RCC 7860 (cell line): ENCODE data around the gene CCDC33.

Experiments used
- DNase-seq: peaks from one replicate; pipeline ENCODE4 v3.0.0-alpha.2; 2015; ENCODE audit warnings: low spot score
- FAIRE-seq: peaks from 2 replicates; lab custom pipeline; 2012; peaks lifted over from hg19 to GRCh38; lab: Jason Lieb, UNC

CCDC33 gene

DNA sequence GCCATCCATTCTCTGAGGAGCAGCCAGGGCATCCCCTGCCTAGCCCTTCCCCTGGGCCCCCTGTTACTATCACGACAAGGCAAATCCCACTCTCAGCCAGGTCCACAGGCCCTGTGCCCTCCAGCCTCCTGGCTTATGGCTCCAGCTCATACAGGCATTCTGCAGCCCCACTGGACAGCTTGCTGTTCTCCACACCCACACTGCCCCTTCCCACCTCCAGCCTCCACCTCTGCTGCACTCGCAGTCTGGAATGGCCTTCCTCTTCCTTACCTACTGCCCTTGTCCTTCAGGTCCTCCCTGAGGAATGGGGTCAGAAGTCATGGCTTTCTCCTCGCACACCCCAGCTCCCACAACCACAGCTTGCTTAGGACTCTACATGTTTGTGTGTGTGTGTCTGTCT is 40.4 kb downstream of the CCDC33 start:
- DNase-seq (no peak), FAIRE-seq (no peak)

DNA sequence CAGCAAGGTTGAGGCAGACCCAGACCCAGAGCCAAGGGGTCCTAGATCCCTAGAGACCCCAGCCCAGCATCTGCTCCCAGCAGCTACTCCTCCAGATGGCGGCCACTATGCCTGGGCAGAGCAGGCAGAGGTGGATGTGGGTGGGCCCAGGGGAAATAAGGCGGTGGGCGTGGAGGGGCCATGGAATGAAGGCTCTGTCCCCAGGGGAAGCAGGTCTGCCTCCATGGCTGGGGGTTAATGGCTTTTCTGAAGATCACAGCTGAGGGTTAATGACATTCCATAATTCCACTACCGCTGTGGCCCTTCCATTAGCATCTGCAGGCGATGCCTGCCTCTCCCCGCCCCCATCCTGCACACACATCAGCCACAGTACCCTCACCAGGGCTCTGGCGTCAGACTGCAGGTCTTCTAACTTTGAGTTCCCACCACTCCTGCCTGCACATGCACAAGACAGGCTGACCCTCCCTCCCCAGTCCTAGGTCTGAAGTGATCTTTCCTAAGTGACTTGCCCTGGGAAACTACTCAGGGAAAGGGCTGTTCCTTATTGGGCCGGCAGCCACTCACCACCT is 41.2 kb downstream of the CCDC33 start:
- no peak for FAIRE-seq

DNA sequence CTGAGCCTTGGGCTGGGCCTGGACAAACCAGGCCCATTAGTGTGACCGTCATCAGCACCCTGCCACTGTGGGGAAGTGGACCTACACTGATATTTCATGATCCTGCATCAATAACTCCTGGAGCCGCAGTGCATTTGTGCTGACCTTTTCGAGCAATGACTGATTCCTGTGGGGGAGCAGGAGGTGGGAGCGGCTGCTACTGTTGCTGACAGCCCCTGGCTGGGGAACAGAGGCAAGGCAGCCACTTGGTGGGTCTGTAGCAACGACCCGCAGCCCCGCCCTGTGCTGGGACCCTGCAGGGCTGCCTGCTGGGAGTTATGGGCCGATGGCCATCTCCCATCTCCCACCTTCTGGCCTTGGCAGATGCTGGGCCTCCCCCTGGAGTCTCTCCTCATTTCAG is 42.1 kb downstream of the CCDC33 start:
- DNase-seq (no peak), FAIRE-seq (no peak)

More for the DNA sequence above, 41.2 kb downstream of the CCDC33 start:
- no peak for DNase-seq

DNA sequence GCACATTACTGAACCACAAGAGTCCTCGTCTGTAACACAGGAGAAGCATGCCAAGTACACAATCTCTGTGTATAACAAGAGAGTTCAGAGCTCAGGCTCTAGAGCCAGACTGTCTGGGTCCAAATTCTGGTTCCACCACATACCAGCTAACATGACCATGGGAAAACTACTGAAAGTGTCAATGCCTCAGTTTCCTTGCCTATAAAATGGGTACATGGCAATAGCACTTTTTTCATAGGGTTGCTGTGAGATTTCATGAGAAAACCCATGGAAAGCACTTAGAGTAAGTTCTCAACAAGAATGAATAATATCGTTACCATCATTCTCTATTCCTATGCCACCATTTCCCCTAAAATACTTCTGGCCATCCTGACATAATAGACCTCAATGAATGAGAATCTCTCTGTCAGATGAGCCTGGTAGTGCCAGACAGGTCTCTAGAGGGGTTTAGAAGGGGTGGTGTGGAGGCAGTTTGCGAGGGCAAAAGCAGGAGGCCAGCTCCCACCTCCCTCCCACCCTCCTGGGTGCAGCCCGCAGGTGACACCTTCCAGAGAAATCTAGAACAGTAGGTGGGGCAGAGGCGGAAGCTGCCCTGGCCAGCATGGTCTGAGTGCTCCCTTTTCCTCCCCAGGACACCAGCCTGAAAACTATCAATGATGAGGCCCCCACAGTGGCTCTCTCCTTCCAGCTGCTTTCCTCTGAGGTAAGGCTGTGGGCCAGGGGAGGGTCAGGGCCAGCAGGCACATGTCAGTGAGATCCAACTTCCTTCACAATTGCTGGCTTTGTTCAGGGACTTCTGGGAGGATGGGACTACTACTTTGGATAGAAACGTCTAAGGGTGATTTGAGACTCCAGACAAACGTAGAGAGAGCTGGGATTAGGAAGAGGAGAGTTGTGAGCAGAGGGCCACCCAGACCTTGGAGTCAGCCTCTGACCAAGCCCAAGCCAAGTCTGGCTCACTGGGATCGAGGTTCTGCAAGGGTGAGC is 45.3 kb downstream of the CCDC33 start:
- no peak for FAIRE-seq

DNA sequence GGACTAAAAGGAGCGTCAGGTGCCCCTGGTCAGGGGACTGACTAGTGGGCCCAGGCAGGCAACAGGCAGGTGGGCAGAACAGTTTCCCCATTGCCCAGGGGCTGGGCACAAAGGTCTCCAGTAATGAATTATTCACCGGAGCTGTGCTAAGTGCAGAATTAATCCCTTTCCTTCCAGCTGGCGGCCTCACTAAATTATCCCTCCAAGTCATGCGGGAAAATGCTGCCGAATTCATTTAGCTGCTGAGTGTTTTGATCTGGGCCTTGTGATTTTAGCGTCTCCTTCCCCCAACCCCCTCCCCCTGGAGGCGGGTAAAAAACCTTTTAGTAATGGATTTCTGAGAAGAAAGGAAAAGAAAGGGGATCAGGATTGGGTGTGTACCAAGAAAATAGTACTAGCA is 47.2 kb downstream of the CCDC33 start:
- no peak for FAIRE-seq

More for the DNA sequence above, 45.3 kb downstream of the CCDC33 start:
- no peak for DNase-seq

DNA sequence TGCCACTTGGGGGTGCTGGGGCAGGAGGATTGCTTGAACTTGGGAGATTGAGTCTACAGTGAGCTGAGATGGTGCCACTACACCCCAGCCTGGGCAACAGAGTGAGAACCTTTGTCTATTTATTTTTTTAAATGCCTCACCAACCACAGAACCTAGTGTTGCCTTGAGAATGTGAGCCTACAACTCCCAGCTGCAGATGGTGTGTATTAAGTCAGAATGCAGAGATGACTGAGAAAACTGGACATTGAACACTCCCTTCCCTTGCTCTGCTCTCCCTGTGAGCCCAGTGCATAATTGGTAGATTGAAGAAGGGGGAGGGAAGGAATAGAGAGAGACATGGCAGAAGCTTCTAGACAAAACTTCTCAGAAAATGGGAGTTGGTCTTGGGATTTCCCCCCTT is 53.5 kb downstream of the CCDC33 start:
- DNase-seq, result no peak
- FAIRE-seq, result no peak

More for the DNA sequence above, 47.2 kb downstream of the CCDC33 start:
- no peak for DNase-seq

DNA sequence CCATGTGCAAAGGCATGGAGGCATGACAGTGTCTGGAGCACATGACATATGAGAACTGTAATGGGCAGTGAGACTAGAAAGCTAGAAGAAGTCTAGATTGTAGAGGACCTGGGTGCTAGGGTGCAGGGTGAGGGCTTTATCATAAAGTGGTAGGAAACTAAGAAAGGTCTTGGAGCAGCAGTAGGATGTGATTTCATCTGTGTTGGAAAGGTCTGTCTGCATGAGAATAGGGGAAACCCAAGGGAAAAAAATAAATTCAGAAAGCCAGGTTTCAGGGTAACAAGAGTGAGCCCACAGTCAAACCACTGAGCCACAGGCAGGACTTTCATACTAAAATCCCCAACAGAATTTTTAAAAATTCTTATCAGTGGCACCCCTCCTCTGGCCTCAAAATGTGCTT is 54.5 kb downstream of the CCDC33 start:
- DNase-seq (no peak), FAIRE-seq (no peak)

DNA sequence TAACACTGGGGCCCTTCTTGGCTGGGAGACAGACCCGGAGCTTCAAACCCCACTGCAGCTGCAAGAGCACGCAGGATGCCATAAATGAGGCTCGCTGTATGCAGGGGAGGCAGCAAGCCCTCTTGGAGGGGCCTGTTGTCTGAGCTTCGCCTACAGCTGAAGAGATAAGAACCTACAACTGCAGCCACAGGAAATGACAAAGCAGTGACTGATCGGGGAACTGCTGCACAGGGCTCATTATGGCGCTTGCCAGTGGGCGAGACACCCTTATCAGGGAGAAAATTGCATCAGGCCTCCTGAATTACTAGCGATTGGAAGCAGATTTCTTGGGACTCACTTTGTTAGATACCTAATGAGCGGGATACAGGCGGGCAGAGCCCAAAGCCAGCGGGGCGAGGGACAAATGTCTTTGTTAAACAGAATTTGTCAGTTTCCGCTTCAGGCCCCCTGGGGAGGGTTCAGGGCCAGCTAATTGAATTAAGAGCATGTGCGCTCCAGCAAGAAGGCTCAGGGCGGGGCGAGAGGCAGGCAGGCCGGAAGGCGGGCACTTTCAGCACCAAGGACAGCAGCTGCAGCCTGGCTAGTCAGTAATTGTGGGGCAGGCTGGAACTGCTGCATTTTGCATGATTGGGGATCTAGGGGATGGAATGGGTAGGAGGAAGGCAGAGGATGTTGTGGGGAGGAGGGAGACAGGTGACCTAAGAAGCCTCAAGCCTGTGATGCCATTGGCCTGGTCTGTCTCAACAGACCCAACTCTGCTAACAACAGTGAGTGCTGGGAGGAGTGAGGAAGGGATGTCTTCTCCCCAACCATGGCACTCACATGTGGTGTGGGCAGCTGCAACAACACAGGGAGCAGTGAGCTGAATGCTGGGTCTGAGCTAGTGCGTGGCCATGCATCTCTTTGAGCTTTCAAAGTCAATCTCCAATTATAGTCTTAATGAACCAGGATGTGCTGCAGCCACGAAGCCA is 55.3 kb downstream of the CCDC33 start:
- peak; percentile 35 for DNase-seq
- no peak for FAIRE-seq

DNA sequence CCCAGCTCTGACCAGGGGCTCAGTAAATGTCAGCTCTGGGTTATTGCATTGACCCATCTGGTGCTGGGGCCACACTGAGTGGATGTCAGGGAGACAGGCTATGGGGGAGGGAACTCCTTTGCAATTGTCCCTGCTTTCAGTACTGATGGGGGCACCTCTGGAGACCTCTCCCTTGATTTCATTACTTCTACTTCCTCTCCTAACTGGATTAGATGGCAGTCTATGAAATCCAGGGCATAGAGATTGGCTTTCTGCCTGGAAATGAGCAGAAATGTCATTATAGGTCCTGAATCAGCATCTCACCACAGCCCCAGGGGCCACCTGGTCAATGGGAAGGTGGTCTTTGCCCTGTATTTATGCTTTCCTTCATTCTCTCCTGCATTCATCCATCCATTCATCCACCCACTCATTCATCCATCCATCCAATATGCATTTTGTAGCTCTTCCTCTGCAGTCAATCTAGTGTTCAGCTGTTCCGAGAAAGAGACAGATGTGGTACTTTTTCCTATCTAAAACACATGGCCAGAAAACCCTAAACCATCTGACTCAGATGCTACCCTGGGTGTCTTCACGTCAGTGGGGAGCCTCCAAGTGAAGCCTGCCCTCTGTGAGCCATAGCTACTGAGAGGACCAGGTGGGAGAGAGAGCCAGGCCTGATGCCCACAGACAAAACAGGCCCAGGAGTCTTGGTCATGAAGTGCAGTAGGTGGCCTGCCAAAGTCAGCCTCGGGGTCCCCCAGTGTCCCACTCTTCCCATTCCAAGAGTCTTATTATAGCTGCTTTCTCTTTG is 57.1 kb downstream of the CCDC33 start:
- FAIRE-seq (no peak), DNase-seq (no peak)

DNA sequence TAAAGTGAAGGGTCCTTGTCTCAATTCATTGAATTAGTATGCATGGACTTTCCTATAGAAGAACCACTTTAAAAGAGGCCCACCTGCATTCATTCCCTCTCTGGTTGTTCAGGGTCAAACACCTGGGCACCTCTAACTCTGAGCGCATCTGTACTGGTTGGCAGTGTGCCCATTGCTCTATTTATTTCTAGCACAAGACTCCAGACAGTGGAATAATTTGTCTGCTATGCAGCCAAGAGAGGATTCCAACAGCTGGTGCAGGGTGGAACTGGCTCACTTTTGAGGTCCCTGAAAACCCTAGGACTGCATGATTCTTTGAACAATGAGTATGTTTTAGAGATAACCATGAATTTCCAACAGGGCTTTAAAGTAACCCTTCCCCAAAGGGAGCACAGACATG is 57.9 kb downstream of the CCDC33 start:
- DNase-seq (no peak), FAIRE-seq (no peak)

DNA sequence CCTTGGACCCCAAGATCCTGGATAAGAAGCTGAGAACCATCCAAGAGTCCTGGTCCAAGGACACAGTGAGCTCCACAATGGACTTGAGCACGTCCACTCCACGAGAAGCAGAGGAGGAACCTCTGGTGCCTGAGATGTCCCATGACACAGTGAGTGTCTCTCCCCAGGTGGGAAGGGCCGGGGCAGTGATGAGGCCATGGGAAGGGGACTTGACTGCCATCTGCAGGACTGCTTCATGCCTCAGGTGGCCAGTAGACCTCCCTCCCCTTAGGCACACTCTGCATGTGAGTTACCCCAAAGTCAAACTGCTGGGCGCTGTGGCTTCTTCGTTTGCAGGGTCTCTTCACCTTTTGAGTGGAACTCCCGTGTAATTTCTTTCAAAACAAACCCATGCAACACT is 59.7 kb downstream of the CCDC33 start:
- DNase-seq (no peak), FAIRE-seq (no peak)

DNA sequence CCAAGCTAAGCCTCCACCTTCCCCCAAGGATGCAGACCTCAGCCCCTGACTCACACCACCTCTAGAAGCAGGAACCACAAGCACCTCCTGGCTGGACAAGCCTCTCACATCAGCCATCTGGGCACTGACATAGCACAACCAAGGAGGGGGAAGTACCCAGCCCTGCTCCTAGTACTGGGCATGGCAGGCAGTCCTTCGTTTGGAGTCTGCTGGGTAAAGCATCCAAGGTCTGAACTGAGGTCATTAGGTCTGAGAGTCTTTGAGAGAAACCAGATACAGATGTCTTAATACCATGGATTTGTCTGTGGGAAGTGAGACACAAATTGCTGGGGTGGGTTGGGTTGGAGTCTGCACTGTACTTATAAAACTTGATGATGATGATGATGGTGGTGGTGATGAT is 61.8 kb downstream of the CCDC33 start:
- FAIRE-seq, result no peak
- DNase-seq, result no peak

DNA sequence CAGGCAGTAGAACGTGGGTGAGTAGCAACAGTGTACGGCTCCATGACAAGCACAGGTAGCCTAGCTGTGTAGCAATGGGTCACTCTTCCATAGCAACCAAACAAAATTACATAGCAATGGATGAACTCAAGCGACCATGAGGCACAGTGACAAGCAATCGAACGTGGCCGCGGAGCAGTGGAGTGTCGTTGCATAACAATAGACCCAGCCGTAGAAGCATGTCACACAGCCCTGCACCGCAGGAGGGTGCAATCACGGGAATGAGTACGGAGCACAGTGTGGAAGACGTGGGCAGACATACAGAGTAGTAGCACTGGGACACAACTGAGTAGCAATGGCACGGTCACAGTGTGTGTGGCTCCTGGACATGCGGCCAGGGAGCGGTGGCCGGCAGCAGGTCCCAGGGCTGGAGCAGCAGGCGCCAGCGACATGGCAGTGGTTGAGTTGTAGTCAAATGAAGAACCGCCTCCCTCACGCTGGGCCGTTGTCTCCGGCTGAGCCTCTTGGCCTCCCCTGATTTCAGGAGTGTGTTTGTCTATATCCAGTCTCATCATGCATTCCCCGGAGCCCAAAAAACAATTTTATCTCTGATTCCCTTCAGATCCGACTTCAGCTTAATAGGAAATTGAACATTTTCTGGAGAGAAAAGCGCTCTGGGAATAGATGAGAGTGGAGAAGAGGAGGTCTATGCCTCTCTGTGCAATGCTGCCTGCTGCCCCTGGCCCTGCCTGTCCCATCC is 64.1 kb downstream of the CCDC33 start:
- FAIRE-seq, result no peak

DNA sequence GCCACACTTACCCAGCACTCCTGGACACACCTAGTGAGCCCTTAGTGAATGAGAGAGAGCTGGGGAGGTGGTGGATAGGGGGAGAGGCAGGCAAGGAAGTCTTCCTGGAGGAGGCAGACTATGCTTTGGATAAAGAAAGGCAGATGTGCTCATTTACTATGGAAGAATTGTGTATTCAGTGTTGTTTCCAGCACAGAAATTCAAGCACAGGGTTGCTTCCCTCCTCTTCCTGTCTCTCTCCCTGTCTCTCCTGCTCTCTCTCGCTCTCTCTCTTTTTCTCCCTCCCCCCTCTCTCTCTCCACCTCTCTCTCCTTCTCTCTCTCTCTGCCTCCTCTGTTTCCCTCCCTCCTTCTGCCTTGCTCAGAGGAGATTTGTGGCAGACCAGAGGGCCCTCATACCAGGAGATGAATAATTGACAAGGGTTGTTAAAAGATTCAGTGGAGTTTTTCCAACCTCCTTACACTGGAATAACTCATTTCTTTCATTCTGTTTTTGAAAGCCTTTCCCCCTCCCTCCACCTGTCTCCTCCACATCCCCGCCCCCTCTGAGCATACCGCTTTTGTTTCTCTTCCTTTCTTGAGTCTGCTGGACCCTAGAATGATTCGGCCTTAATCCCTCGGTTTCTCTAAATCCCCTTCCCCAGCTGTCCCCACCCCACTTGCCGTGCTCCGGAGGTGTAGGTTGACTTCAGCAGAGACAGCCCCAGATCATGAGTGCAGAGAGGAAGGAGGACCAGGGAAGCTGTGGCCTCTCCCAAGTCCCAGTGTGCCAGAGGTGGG is 65.6 kb downstream of the CCDC33 start:
- DNase-seq (no peak), FAIRE-seq (no peak)

More for the DNA sequence above, 64.1 kb downstream of the CCDC33 start:
- DNase-seq, result no peak

DNA sequence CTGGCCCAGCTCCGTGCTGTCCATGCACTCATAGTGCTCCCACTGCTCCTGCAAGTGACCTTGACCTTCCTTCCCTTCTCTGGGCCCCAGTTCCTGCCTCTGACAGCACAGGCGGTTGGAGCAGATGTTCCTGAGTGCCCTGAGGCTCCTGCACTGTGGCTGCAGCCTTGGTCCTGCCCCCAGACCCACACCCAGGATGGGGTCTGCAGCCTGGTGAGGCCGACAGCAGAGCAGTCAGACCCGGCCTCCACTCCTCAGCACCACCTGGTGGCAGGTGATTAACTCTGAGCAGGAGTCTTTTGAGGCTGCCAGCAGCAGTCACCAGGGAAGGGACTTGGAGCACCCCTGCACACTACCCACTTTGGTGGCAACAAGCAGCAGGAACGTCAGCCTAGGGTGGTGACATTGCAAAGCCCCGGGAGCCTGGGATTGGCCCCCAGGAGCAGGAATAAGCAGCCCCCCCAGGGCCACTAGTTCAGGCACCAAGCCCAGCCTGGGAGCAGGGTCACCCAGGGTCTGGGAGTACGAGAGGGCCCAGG is 66.8 kb downstream of the CCDC33 start:
- FAIRE-seq, result no peak
- DNase-seq, result no peak

DNA sequence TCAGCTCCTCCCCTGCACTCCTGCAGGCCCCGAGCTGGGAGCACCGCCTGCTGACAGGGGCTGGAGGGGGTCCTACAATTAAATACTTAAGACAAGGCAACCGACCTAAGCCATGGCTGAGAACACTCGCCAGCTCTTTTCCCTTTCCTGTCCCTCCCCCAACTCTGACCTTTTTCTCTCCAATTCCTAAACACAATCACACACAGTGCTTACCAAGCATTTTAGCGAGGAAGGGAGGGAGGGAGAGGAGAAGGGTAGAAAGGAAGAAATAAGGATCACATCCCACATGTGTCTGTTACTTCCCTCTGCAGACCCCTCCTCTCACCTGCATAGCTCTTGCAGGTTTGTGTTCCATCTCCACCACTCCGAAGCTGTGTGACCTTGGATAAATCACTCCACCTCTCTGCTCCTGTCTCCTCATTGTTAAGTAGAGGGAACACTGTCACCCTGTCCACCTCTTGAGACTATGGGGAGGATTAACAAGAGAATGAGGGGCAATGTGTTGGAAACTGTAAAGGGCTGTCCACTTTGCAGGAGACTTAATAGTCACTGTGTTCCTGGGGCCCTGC is 67.7 kb downstream of the CCDC33 start:
- FAIRE-seq, result no peak
- DNase-seq, result no peak

DNA sequence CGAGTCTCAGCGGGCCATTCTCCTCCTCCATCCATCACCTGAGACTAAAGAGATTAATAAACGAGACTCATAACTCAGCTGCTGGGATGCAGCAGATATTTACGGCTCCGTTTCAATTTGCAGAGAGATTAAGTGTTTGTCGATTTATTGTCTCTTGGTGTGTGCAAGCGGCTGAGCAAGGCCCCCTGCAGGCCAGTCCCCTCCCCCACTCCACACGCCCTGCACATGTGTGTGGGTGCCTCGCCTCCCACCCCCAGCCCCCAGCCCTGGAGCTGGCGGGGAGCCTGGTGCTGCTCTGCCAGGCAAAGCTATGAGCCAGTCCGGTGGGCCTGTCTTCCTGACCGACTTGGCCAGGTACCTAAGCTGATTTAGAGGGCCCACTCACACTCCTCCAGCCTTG is 68.3 kb downstream of the CCDC33 start:
- DNase-seq (no peak), FAIRE-seq (no peak)

DNA sequence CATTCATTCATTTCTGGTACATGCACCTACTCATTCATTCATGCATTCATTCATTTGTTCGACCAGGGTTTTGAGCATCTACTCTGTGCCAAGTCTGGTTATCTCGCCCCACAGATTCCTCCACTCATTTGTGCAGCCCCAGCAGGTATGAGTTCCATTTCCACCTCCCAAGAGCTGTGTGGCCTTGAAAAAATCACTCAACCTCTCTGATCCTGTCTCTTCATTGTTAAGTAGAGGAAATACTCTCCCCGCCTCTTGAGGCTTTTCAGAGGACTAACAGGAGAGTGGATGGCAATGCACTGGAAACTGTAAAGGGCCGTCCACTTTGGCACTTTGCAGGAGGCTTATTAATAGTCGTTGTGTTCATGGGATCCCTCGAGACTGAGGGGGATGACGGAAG is 69.6 kb downstream of the CCDC33 start:
- DNase-seq (no peak), FAIRE-seq (no peak)
